GM19193 (cell line): Measurements from ENCODE around the gene PPP1R3D.

Experiments
- POLR2A ChIP-seq: IDR thresholded peaks from 4 replicates; pipeline ENCODE4 v1.6.1; 2011; ENCODE audit not compliant: insufficient read depth, insufficient read length; ENCODE audit errors: extremely low read depth

Gene PPP1R3D

DNA sequence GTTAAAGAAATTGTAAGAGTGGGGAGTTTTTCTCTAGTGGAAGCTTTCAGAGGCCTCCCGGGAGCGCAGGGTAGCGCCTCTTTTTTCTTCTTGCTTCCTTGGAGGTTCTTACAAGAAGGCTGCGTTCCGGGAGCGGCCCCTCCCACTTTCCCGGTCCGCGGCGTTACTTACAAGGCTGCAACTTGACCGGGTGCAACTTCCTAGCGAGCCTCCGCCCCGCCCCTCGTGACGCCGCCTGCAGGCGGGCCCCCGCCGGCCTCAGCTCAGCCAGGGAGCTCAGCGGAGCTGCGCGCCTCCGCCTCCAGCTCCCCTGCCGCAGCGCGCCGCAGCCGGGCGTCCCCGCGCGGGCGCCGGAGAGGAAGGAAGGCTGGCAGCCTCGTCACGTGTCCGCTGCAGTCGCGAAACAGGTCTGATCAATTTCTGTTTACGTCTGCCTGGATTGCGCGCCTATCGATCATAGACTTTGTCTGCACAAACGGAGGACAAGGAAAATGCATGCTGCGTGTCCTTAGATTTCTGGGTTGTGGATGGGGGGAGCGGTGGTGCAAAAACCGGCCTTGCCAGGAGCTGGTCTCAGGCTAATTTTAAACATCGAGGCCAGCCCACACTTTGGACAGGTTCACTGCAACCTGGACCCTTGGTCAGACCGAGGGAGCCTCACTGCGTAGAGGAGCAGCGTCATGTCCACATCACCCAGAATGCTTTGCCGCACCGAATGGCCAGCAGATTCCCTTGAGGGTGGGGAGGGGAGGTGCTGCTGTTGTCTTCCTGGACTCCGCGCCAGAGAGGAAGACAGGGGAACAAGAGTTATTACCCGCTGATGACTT lies at the start of gene PPP1R3D, which contains the start of gene FAM217B:
Gene PPP1R3D, minus strand, starts transcription at position 177 of the 827 bp plus-strand sequence. CDS start 374 bp downstream, outside the sequence.
Gene FAM217B, plus strand, starts transcription at position 261 of the 827 bp plus-strand sequence. CDS start 3,555 bp downstream, outside the sequence.
- TF ChIP-seq POLR2A, result peak; percentile 89

DNA sequence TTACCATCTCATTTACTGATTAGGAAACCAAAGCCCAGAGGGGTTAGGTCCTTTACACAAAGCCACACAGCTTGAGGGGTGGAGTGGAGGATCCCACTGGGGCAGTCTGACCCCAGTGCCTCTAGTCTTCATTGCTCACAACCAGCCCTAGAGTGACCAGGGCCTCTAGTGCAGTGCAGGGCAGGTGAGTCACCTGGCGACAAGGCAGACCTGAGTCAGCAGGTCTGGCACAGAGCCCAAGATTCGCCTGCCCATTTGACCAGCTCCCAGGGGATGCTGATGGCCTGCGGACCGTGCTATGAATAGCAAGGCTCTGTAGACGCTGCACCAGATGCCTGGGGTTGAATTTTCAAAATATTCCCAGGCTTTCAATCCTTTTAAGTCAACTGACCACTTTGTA lies 48.0 kb upstream of the PPP1R3D start:
- no peak for TF ChIP-seq POLR2A

DNA sequence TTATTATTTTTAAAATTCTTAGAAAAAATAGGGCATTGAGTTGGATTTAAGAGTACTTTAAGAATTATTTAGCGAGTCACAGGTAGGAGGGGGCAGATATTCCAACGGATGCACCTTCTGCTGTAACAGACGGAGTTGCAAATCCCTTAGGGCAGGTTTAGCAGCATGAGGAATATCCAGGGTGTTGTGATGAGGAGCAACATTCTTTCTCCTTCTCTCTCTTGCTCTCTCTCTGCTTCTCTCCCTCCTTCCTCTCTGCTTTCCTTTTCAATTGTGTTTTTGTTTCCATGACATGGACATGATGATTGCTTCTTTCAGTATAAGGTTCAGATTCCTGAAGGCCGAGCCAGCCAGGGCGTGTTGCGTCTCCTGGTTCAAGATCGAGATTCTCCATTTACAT lies 47.0 kb upstream of the PPP1R3D start:
- no peak for TF ChIP-seq POLR2A

DNA sequence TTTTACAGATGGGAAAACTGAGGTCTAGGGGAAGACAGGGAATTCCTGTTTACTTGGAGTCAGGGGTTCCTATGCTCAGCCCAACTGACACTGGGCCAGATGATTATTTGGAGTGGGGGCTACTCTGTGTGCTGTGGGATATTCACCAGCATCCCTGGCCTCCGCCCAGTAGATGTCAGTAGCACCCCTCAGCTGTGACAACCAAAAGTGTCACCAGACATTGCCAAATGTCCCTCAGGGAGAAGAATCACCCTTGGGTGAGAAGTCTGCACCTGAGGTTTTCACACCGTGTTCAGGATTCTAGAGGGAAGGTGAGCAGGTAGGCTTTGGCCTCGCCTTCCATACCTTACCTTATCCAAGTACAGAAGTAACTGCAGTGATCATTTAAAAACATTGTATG lies 45.8 kb upstream of the PPP1R3D start:
- TF ChIP-seq POLR2A, result no peak

GRCh38 chr20:59985164-59985563 lies 45.1 kb upstream of the PPP1R3D start:
- no peak for TF ChIP-seq POLR2A

DNA sequence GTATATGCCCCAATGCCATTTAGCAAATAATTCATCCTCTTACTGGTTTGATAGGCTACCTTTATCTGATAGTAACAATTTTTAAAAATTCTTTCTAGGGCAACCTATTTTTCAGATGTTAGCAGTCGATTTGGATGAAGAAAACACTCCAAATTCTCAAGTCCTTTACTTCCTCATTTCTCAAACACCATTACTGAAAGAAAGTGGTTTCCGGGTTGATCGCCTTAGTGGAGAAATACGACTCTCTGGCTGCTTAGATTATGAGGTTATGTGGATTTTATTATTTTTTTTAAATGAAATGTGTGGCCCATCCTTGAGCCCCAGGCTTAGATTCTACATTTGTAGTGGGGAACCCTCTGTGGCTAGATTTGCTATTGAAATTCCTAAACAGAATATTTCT lies 44.4 kb upstream of the PPP1R3D start:
- no peak for TF ChIP-seq POLR2A

- TF ChIP-seq POLR2A, result no peak
These were observed 43.0 kb upstream of the PPP1R3D start for GRCh38 chr20:59983076-59983475.

DNA sequence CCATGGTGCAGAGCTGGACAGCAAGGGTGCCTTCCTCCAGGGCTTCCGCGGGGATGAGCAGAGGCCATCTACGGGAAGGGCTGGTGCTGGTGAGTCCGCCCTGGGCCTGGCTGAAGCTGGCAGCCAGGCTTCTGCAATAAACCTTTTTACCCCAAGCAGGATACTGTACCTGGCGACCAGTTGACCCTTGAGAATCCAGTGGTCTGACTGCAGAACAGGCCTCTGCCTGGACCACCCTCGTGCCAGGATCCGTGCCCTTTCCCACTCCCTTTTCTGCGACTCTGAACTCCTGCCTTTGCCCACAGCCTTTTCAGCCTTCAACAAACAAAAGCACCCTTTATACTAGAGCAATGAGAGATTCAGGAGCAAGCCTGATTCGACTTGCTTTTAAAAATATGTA lies 37.0 kb upstream of the PPP1R3D start:
- no peak for TF ChIP-seq POLR2A

GRCh38 chr20:59976156-59976782 lies 36.2 kb upstream of the PPP1R3D start:
- TF ChIP-seq POLR2A, result no peak

- no peak for TF ChIP-seq POLR2A
These were observed 32.1 kb upstream of the PPP1R3D start for GRCh38 chr20:59972037-59972801.

DNA sequence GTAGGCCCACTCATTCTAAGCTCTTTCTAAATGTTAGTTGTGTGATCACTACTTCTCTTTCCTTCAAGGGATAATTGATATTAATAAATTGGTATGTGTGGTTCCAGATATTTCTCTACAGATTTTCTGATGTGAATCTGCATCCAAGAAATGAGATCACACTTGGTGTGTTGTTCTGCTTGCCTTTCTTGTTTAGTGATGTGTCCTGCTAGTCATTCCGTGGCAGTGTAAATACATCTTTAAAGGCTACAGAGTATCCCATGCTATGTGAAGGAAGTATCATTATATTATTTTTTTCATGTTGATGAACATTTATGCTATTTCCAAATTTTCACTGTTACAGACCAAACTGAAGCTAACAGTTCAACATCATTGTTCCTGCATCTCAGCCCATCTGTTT lies 31.3 kb upstream of the PPP1R3D start:
- TF ChIP-seq POLR2A, result no peak

DNA sequence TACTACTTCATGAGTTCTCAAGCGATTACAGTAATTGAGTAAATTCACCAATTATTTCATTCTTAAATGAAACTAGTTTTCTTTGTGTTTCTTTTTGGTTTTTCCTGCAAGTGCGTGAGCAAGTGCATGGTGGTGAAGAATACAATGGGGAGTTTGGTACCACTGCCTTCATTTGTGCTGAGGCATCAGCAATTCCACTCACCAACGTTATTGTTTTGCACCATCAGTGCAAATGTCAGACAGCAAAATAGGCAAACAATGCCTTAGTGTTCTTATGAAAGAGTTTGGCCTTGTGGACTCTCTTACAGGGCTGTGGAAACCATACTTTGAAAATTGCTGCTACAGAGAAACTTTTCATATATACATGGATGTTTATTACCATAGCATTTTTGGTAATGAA lies 26.3 kb upstream of the PPP1R3D start:
- no peak for TF ChIP-seq POLR2A

GRCh38 chr20:59962155-59962554 lies 22.1 kb upstream of the PPP1R3D start:
- no peak for TF ChIP-seq POLR2A

- TF ChIP-seq POLR2A, result no peak
These were observed 21.3 kb upstream of the PPP1R3D start for GRCh38 chr20:59961423-59961822.

DNA sequence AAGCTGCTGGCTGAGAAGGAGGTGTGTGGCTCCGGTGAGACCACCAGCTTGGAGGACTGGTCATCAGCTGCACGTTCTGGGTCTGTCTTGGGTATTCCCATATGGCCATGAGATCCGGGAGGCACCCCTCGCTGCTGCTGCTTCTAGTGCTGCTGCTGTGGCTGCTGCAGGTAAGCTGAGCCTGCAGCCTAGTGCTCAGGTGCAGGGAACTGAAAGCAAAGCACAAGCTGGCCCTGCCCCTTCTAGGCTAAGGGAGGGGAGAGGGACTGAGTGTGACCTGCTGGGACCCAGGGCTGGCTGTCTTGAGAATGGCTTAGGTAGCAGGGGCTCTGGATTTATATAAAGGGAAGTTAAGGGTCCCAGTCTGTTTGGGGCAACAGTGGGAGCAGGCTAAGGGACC lies 18.5 kb upstream of the PPP1R3D start:
- TF ChIP-seq POLR2A, result no peak

DNA sequence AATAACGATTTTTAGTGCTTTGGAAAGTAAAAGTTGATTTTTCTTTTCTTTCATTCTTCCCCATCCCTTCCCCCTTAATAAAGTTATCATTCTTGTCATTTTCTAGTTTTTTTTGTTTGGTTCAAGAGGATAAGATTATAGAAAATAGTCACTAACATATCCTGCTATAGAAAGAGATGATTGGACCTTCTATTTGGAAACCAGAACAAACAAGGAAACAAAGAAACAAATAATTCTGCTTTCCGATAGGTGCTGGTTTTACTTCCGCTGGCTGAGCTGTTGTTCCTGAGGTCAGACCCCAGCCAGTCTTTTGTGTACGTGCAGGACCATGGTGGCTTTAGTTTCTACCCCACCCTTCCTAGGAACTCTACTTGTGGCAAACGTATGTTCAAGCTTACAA lies 18.0 kb upstream of the PPP1R3D start, which contains the start of gene CDH26:
Gene CDH26, plus strand, starts transcription at position 301 of the 400 bp plus-strand sequence. CDS start 304 bp downstream, outside the sequence.
- TF ChIP-seq POLR2A, result no peak

GRCh38 chr20:59955131-59955796 lies 15.2 kb upstream of the PPP1R3D start:
- TF ChIP-seq POLR2A, result no peak
